HG03342 (cell line): Measurements from ENCODE around the gene IL2RA.
"Not testable (repeated sequence)": the region's sequence is repeated elsewhere in the genome, so short reads cannot be mapped to it uniquely, and the experiment has no call there.

ENCODE experiments used
- ATAC-seq: cut with Tn5 transposase; IDR thresholded peaks from one replicate; pipeline ENCODE4 v1.9.1; 2021; ENCODE audit warnings: mild to moderate bottlenecking, moderate library complexity; ENCODE audit not compliant: unreplicated experiment

IL2RA gene

GRCh38 chr10:5963071-5963470 lies 99.1 kb downstream of the IL2RA start:
- no peak for ATAC-seq

GRCh38 chr10:5962358-5962940 lies 99.7 kb downstream of the IL2RA start:
- ATAC-seq: not testable (repeated sequence)

- ATAC-seq: no peak
These were observed 100.6 kb downstream of the IL2RA start for GRCh38 chr10:5961405-5962100.

GRCh38 chr10:5960973-5961275 lies 101.2 kb downstream of the IL2RA start:
- not testable (repeated sequence) for ATAC-seq
